RWPE1 (cell line): Measurements from ENCODE around the gene CD244.

Experiments
- CTCF ChIA-PET: fragments of 350-600 bp; sonication (Branson Sonifier 250); formaldehyde crosslinking; extraction: SDS; loops from one replicate; lab custom pipeline; 2021; lab: Yijun Ruan, JAX
- POLR2A ChIA-PET: fragments of 400-600 bp; formaldehyde crosslinking; extraction: SDS; loops from one replicate; lab custom pipeline; 2020; ENCODE audit warnings: antibody characterized with exemption; ENCODE audit not compliant: low non-redundant PET; lab: Yijun Ruan, JAX
- DNase-seq: peaks from one replicate; pipeline ENCODE4 v3.0.0; 2012; ENCODE audit warnings: low spot score
- H3K27ac ChIP-seq: fragments of 450-650 bp; 2 replicates; pipeline ENCODE4 v1.5.1; 2017
- CTCF ChIP-seq: fragments of 450-650 bp; conservative IDR thresholded peaks from 2 replicates; pipeline ENCODE4 v1.5.1; 2017; ENCODE audit warnings: low read depth, mild to moderate bottlenecking

Gene CD244

DNA sequence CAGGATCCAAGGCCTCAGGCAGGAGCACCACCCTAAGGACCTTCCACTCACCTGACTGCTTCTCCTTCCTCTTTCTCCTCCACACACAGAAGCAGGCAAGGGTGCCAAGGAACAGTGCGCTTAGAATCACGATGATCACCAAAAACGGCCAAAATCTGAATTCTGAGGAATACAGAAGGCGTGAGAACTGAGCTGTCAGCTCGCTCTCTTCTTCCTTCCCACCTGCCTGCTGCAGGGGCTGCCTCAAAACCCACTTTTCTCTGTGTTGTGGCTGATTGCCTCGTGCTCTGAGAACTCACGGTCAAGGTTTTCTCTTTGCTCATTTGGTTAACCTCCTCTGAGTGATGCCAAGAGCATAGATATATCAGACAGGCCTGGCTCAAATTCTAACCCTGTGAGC, 23.8 kb downstream of the CD244 start:
- no peak for DNase-seq
- POLR2A ChIA-PET: no interaction called here
- CTCF ChIA-PET: interaction anchor here (0.6 to 0.7 kb wide), 2 partner anchors 165 to 335 kb away, joined by 3 to 7 read pairs; no protein-coding TSS in a partner anchor

GRCh38 chr1:160837558-160838205, 25.0 kb downstream of the CD244 start:
- TF ChIP-seq CTCF: no peak
- DNase-seq: no peak
- ChIA-PET CTCF (no interaction called here), POLR2A (no interaction called here)
- no peak overlapping the region for H3K27ac ChIP-seq

More for the DNA sequence above, 23.8 kb downstream of the CD244 start:
- no peak for TF ChIP-seq CTCF
- no peak overlapping the region for H3K27ac ChIP-seq

- no peak for TF ChIP-seq CTCF
- ChIA-PET POLR2A (no interaction called here), CTCF (no interaction called here)
- H3K27ac ChIP-seq: no peak overlapping the region
- no peak for DNase-seq
These were observed 25.6 kb downstream of the CD244 start for GRCh38 chr1:160836981-160837557.

GRCh38 chr1:160836561-160836960, 26.1 kb downstream of the CD244 start:
- POLR2A ChIA-PET: no interaction called here
- CTCF ChIA-PET: no interaction called here
- no peak for DNase-seq
- no peak for TF ChIP-seq CTCF
- no peak overlapping the region for H3K27ac ChIP-seq

- no peak for DNase-seq
- CTCF ChIA-PET: interaction anchor here (1.3 to 1.4 kb wide), 2 partner anchors 8 to 38 kb away, joined by 5 to 10 read pairs; no protein-coding TSS in a partner anchor
- no peak for TF ChIP-seq CTCF
- POLR2A ChIA-PET: no interaction called here
- H3K27ac ChIP-seq: no peak overlapping the region
These were observed 26.9 kb downstream of the CD244 start for GRCh38 chr1:160835751-160836150.

DNA sequence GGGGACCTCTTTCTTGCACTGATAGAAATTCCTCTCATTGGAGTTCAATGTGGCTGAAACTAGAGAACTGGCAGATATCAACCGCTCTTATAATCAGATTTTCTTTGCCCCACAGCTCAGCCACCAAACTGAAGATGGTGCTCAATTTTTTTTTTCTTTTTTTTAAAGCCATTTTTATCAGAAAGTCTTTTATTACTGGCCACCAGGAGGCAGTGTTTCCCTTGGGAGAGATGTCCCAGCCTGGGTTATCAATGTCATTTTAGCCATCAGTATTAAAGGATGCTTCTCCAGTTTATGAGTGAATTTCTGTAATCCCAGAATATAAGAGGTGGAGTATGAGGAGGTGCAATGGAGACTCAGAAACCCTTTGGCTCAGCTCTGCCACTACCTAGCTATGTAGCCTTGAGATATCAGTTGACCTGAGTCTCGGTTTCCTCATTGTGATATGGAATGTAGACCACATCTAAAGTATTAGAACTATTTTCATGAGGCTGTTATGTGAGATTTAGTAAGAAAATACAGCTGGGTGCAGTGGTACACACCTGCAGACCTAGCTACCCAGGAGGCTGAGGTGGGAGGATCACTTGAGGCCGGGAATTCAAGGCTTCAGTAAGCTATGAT, 27.6 kb downstream of the CD244 start:
- ChIA-PET CTCF (interaction anchor here (0.6 to 1.4 kb wide), 17 partner anchors 9 to 421 kb away, joined by 3 to 10 read pairs (median 4); no protein-coding TSS in a partner anchor), POLR2A (no interaction called here)
- peak; percentile 23 for DNase-seq
- TF ChIP-seq CTCF: peak; percentile 62
- H3K27ac ChIP-seq: no peak overlapping the region
